Caco-2 (cell line): ENCODE results near the gene REEP3. TPM values are rescaled to one million over a fixed set of nuclear protein-coding genes. Genes with fewer than 3 reads are reported as not detected.
A peak's percentile ranks its signal among the peaks of the same experiment; 100 is the strongest.

Experiments used
- BruUV-seq: library from RNA; stranded (reverse); fragments of 400-500 nt; replicated peaks from 2 replicates; lab custom pipeline; 2021; lab: Mats Ljungman, UMichigan
- CTCF ChIA-PET: fragments of 300-600 bp; sonication (Branson Sonifier 250); formaldehyde crosslinking; loops from one replicate; lab custom pipeline; 2022; ENCODE audit warnings: antibody characterized with exemption; lab: Charles Lee
- POLR2A ChIA-PET: fragments of 300-600 bp; sonication (Branson Sonifier 250); formaldehyde crosslinking; loops from one replicate; lab custom pipeline; 2022; ENCODE audit warnings: antibody characterized with exemption; lab: Charles Lee
- DNase-seq, 2 experiments: peaks; one replicate each; pipeline versions ENCODE4 v3.0.0 to v3.0.0-alpha.2; 2020 to 2022
- H3K27me3 ChIP-seq: replicated peaks from 2 replicates; pipeline ENCODE4 v1.6.0; 2011; ENCODE audit warnings: low read length; ENCODE audit not compliant: control insufficient read depth, insufficient read depth
- H3K36me3 ChIP-seq: 2 replicates; pipeline ENCODE4 v1.5.1; 2011; ENCODE audit warnings: low read length; ENCODE audit not compliant: control insufficient read depth, insufficient read depth
- H3K4me1 ChIP-seq: fragments of 250-450 bp; sonication (Bioruptor Pico); 2 replicates; pipeline ENCODE4 v1.5.1; 2020; ENCODE audit warnings: mild to moderate bottlenecking
- H3K4me3 ChIP-seq: 2 replicates; pipeline ENCODE4 v1.5.1; 2011; ENCODE audit warnings: low read depth, mild to moderate bottlenecking, control low read depth, low read length
- H3K9me3 ChIP-seq: fragments of 250-450 bp; sonication (Bioruptor Pico); 2 replicates; pipeline ENCODE4 v1.5.1; 2020; ENCODE audit warnings: mild to moderate bottlenecking, moderate library complexity
- H3K27ac Mint-ChIP-seq: one replicate; pipeline ENCODE4 v1.8.0; 2022; ENCODE audit warnings: mixed read lengths; ENCODE audit not compliant: unreplicated experiment
- H3K27me3 Mint-ChIP-seq: one replicate; pipeline ENCODE4 v1.8.0; 2022; ENCODE audit warnings: mixed read lengths; ENCODE audit not compliant: insufficient read depth, unreplicated experiment
- H3K36me3 Mint-ChIP-seq: one replicate; pipeline ENCODE4 v1.8.0; 2022; ENCODE audit warnings: mild to moderate bottlenecking, mixed read lengths; ENCODE audit not compliant: insufficient read depth, unreplicated experiment
- H3K4me1 Mint-ChIP-seq: one replicate; pipeline ENCODE4 v1.8.0; 2022; ENCODE audit warnings: low read depth, mixed read lengths; ENCODE audit not compliant: unreplicated experiment
- H3K4me3 Mint-ChIP-seq: one replicate; pipeline ENCODE4 v1.8.0; 2022; ENCODE audit warnings: mild to moderate bottlenecking, moderate library complexity, mixed read lengths; ENCODE audit not compliant: unreplicated experiment
- H3K9me3 Mint-ChIP-seq: one replicate; pipeline ENCODE4 v1.8.0; 2022; ENCODE audit warnings: mixed read lengths; ENCODE audit not compliant: unreplicated experiment
- CTCF ChIP-seq, 2 experiments: fragments of 200-600 bp in 1 of 2; IDR thresholded peaks; 1 replicate in 1 of 2; 2 replicates in 1 of 2; pipeline versions ENCODE4 v1.5.1 to v1.8.0; 2011 to 2022; ENCODE audit warnings: antibody characterized with exemption in 1 of 2, control low read depth in 1 of 2, inconsistent platforms in 1 of 2, low read depth in 1 of 2, low read length in 1 of 2, mild to moderate bottlenecking in 1 of 2, moderate library complexity in 1 of 2; ENCODE audit not compliant: insufficient read depth in 1 of 2, severe bottlenecking in 1 of 2, unreplicated experiment in 1 of 2
- intact Hi-C: fragments of 100-400 bp; cut with micrococcal nuclease; formaldehyde crosslinking; loops from one replicate; pipeline ENCODE4 v1.10.0; 2022; ENCODE audit not compliant: unreplicated experiment
- total RNA-seq: library from RNA; stranded (reverse); gene quantifications from 2 replicates; pipeline ENCODE4 v1.2.3, GENCODE V29; 2022

The REEP3 gene
- total RNA-seq, 1 experiment from 2014 or later = 66.4 TPM

GRCh38 chr10:63603709-63604445, 82.7 kb downstream of the REEP3 start:
- Mint-ChIP-seq H3K27ac (no peak overlapping the region), H3K4me3 (no peak overlapping the region), H3K36me3 (peaks cover 27% of the 10 kb centered on the region), H3K9me3 (no peaks in the 10 kb centered on the region), H3K4me1 (no peaks in the 10 kb centered on the region), H3K27me3 (no peaks in the 10 kb centered on the region)
- DNase-seq = no peak
- no peak for TF ChIP-seq CTCF (IDR thresholded peaks at IDR 0.05; ENCODE audit: insufficient read depth in 1 of 2, low read depth in 1 of 2, low read length in 1 of 2, severe bottlenecking in 1 of 2, unreplicated experiment in 1 of 2)
- H3K9me3 ChIP-seq = no peaks in the 10 kb centered on the region
- POLR2A ChIA-PET = no interaction called here
- no peaks in the 10 kb centered on the region for H3K27me3 ChIP-seq
- H3K4me1 ChIP-seq = no peaks in the 10 kb centered on the region; the same call in 1 of the 2 replicates
- H3K36me3 ChIP-seq = no peaks in the 10 kb centered on the region
- no TSS peak for BruUV-seq
- intact Hi-C loops = no loop called here
- no peak overlapping the region for H3K4me3 ChIP-seq
- CTCF ChIA-PET = no interaction called here

DNA sequence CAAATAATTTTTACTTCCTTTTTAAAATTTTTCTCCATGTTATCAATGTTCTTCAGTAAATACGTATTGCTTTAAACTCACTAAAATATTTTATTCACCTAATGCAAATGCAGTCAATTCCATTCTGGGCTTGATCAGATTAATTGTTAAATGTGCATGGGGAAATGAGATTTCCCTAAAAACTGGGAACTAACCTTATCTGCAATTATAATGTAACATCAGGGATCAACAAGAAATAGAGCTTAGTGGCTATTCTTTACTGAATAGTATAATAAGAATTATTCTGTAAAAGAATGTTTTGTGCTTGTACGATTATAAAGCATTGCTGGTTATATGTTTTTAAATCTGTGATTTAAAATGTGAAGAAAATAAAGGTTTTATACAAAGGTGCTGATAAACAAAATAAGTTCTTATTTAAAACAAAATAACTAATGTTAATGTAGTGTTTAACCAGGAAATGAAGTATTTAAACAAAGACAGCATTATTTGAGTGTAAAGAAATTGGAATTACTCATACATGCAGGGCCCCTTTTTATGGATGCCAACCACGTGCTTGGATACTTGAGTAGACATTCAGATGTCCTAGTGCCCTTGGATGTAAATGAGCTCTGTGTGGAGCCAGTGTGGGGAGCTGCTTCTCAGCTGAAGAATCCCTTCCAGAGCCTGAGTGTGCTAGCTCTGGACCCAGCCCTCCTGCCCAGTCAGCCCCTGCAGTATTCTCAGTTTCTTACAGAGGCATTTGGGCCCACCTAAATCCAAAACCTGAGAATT, 84.2 kb downstream of the REEP3 start:
- POLR2A ChIA-PET = interaction anchor here (0.9 kb wide), 1 partner anchor 25 kb away, joined by 4 read pairs; no protein-coding TSS in a partner anchor
- no peaks in the 10 kb centered on the region for H3K27me3 ChIP-seq
- intact Hi-C loops = no loop called here
- Mint-ChIP-seq H3K36me3 (peaks cover 21% of the 10 kb centered on the region), H3K27me3 (no peaks in the 10 kb centered on the region), H3K4me3 (no peak overlapping the region), H3K9me3 (no peaks in the 10 kb centered on the region), H3K4me1 (no peaks in the 10 kb centered on the region), H3K27ac (no peak overlapping the region)
- no peaks in the 10 kb centered on the region; the same call in 1 of the 2 replicates for H3K36me3 ChIP-seq
- peak in 1 of 2 experiments; percentile 52 for DNase-seq
- no peak overlapping the region for H3K4me3 ChIP-seq
- H3K9me3 ChIP-seq = no peaks in the 10 kb centered on the region
- CTCF ChIA-PET = interaction anchor here (1.0 kb wide), 1 partner anchor 115 kb away, joined by 3 read pairs; no protein-coding TSS in a partner anchor
- no TSS peak for BruUV-seq
- H3K4me1 ChIP-seq = no peaks in the 10 kb centered on the region; the same call in 1 of the 2 replicates
- TF ChIP-seq CTCF (IDR thresholded peaks at IDR 0.05; ENCODE audit: insufficient read depth in 1 of 2, low read depth in 1 of 2, low read length in 1 of 2, severe bottlenecking in 1 of 2, unreplicated experiment in 1 of 2) = no peak

DNA sequence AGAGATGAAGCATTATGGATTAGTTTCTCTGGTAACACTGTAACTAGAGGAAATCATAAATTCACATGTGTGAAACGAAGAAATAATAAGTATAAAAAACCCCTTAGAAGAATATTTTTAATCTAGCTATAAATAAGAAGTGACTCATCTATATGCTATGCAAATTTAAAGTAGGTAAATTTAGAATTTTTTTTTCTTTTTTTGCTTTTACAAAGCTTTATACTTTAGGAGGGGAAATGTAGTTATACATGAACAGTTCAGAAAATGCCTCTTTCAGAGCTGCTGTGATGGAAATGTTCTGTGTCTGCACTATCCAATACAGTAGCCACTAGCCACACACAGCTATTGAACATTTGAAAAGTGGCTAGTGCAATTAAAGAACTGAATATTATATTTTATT, 87.3 kb downstream of the REEP3 start:
- Mint-ChIP-seq H3K4me1 (no peaks in the 10 kb centered on the region), H3K27ac (no peak overlapping the region), H3K27me3 (no peaks in the 10 kb centered on the region), H3K36me3 (peaks cover 6% of the 10 kb centered on the region), H3K9me3 (no peaks in the 10 kb centered on the region), H3K4me3 (no peak overlapping the region)
- no TSS peak for BruUV-seq
- Histone ChIP-seq H3K4me1 (no peaks in the 10 kb centered on the region; the same call in 1 of the 2 replicates), H3K36me3 (no peaks in the 10 kb centered on the region; the same call in 1 of the 2 replicates), H3K27me3 (no peaks in the 10 kb centered on the region), H3K9me3 (no peaks in the 10 kb centered on the region), H3K4me3 (no peak overlapping the region)
- no peak for DNase-seq
- intact Hi-C loops = no loop called here
- no peak for TF ChIP-seq CTCF (IDR thresholded peaks at IDR 0.05; ENCODE audit: insufficient read depth in 1 of 2, low read depth in 1 of 2, low read length in 1 of 2, severe bottlenecking in 1 of 2, unreplicated experiment in 1 of 2)
- POLR2A ChIA-PET = no interaction called here
- CTCF ChIA-PET = interaction anchor here (1.1 kb wide), 1 partner anchor 112 kb away, joined by 3 read pairs; no protein-coding TSS in a partner anchor
